ENCODE measurements around the gene FAM13C.

Gene FAM13C

GRCh38 chr10:59312247-59312646 lies 50.1 kb downstream of the FAM13C start:
- no peak for DNase-seq

DNA sequence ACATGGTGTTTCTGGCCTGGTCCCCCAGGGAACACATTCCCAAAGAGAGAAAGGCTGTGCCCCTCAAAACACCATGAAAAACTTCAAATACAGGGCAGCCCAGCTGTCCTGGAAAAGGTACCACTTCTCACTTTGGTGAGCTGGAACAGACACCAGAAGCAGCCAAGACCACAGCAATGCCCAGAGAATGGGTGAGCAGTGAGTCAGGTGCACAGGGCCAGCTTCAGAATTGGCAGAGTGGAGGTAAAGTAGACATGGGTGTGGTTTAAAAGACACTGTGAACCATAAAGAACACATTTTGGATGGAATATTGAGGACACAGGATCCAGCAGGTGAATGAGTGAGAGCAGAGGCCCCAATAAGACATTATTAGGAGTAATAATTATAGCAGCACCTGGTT lies 51.3 kb downstream of the FAM13C start:
- DNase-seq: no peak

- no peak for DNase-seq
Measured at GRCh38 chr10:59310324-59310914, 51.9 kb downstream of the FAM13C start.

DNA sequence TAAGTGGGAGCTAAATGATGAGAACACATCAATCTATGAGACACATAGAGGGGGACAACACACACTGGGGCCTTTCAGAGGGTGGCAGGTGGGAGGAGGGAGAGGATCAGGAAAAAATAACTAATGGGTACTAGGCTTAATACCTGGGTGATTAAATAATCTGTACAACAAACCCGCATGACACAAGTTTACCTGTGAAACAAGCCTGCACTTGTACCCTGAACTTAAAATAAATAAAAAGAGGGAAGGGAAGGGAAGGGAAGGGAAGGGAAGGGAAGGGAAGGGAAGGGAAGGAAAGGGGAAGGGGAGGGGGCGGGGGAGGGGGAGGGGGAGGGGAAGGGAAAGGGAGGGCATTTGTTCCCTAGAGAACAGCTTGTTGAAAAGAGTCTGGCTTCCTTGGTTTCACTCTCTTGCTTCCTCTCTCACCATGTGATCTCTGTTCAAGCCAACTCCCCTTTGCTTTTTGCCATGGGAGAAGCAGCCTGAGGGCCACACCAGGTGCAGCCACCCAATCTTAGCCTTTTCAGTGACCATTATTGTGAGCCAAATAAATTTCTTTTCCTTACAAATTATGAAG lies 57.7 kb downstream of the FAM13C start:
- DNase-seq: no peak

DNA sequence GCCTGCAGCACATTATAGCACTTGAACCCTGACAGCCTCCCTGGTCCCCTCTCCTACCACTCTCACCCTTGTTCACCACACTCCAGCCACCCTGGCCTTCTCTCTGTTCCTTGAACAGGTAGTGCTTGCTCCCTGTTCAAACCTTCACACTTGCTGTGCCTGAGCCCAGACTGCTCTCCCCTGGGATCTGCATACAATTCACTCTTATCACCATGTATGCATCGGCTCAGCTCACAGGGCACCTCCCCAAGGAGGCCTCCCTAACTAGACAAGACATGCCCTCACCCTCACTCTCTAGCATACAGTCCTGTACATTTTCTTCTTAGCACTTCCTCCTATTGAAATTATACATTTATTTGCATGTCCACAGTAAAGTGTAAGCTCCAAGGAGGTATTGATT lies 59.3 kb downstream of the FAM13C start:
- DNase-seq: no peak

DNA sequence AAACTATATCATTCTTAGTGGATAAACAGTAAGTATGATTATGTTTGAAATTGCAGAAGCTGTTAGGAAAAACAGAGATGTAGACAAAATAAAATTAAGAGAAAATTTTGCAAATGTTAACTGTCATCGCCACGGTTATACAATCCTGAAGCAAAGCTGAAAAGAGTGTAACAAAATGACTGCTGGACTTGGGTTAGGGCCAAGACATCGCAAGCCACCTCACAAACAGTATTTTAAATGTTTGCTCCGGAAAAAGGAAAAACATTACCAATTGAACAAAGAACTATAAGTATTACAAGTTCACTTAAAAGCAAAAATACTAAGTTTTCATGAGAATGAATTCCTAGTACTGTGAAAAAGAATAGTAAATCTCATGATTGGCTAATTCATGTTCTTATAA lies 60.0 kb downstream of the FAM13C start:
- no peak for DNase-seq

DNA sequence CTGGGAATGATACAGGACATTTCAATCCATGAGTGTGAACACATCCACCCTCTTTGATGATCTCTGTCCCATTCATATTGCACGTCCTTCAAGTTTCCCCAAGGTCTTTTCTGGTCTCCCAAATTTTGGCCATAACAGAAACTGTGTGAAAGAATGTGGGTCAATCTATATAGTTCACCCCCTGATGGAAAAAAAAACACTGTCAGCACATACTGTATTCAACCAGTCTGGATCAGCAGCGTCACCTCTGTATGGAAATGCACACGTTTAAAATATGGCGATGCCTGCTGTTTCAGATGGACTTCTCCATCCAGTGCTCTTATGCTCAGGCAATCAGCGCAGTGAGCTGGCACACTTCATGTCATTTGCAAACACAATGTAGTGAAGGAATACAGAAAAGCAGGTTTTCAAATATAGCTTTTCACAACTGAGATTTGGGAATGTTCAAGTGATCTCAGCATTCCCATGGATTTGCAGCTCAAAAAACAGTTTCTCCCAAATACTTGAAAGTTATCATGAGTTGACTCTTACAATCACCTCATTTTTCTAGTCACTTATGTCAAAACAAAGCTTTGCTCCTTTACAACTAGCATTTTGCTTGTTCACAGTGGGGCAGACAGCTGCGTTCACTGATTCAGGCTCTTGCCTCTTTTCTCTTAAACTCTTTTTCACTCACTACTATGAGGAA lies 61.1 kb downstream of the FAM13C start:
- DNase-seq: no peak

- DNase-seq: no peak
Measured at GRCh38 chr10:59300386-59300785, 62.0 kb downstream of the FAM13C start.

GRCh38 chr10:59299933-59300332 lies 62.4 kb downstream of the FAM13C start:
- no peak for DNase-seq

- no peak for DNase-seq
Measured at GRCh38 chr10:59290448-59290847, 71.9 kb downstream of the FAM13C start.

- DNase-seq: no peak
Measured at GRCh38 chr10:59289853-59290252, 72.5 kb downstream of the FAM13C start.

GRCh38 chr10:59287587-59288255 lies 74.6 kb downstream of the FAM13C start:
- DNase-seq: no peak

DNA sequence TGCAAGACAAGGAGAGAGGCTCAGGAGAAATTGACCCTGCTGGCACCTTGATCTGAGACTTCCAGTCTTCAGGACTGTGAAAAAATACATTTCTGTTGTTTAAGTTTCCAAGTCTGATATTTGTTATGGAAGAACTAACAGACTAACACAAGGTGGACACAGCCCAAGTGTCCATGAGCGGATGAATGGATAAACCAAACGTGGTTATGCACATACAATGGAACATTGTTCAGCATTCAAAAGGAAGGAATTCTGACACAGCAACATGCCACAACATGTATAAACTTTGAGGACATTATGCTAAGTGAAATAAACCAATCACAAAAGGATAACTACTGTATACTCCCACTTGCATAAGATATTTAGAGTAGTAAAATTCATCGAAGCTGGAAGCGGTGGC lies 76.5 kb downstream of the FAM13C start:
- no peak for DNase-seq

DNA sequence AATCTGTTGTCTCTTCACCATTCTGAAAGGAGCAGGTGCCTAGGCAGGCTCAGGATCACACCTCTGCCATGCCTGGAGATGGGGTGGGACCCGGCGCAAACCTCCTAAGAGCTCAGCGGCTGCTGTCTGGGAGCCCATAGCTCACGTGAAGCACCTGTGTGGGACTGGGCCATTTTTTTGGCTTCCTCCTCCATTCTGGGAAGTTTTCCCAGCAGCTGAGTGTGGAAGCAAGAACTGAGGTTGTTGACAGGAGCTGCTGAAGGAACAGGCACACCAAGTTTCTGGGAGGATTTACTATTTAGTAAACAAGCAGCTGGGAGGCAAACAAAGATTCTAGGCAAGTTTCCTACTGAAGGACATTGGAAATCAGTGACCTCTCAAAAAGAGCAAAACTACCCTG lies 77.3 kb downstream of the FAM13C start:
- no peak for DNase-seq

GRCh38 chr10:59284118-59284975 lies 78.0 kb downstream of the FAM13C start:
- DNase-seq: no peak

GRCh38 chr10:59283456-59284091 lies 78.8 kb downstream of the FAM13C start:
- no peak for DNase-seq

- DNase-seq: no peak
Measured at GRCh38 chr10:59281861-59282260, 80.5 kb downstream of the FAM13C start.

- no peak for DNase-seq
Measured at GRCh38 chr10:59279991-59280505, 82.3 kb downstream of the FAM13C start.

DNA sequence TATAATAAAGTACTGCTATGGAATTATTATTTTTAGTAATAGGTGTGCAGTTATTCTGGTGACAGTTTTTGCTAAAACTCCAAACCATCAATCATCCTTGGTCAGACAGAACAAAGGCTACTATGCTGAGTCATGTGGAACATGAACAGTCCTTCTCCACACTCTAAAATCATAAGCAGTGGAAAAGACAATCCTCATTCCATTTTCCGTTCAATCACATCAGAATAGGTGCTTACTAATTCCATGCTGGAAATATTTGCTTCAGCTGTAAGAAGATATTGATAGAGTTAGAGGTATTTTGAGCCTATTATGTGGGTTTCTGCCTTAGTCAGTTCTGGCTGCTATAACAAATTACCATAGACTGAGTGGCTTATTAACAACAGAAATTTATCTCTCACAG lies 82.9 kb downstream of the FAM13C start:
- DNase-seq: no peak

DNA sequence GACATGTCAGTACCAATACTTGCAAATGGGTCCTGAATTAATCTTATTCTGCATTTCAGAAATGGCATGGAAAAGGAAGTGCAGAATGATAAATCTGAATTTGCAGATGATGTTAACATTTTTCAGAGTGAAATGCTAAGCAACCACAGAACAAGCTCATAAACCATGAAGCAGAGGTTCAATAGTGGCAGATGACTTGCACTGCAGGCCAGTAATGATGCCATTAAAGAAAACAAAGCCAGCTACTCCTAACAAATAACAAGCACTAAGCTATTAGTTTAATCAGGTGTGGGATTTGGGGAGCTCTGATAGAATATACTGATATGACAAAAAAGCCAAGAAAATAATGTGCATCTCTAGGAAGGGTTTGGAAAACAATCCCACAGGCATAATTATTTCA lies 85.4 kb downstream of the FAM13C start:
- DNase-seq: no peak

DNA sequence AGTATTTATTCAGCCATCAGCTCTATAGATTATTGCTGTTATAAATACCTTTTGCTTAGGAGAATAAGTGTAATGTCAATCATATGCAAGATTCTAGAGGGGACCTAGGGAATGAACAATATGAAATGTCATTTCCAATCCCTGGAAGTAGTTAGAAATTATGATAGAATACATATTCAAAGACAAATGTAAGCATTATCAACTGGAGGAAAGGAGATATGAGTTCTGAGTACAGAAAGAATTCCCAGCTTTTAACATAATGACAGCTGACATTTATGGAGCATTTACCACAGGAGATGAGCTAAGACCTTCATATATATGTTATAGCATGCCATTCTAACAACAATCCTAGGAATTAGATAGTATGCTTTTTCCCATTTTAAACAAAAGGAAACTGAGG lies 86.2 kb downstream of the FAM13C start:
- no peak for DNase-seq

GRCh38 chr10:59273445-59273844 lies 88.9 kb downstream of the FAM13C start:
- DNase-seq: no peak

All from NCI-H1048 (cell line).